Keratinocyte (primary cell): Measurements from ENCODE around the gene CLDND1. TPM values are rescaled to one million over a fixed set of nuclear protein-coding genes. Genes with fewer than 3 reads are reported as not detected.

Experiments used
- DNase-seq: peaks from one replicate; pipeline ENCODE4 v3.0.0-alpha.2; 2011; ENCODE audit warnings: low read depth, missing footprints, low spot score
- FAIRE-seq: peaks from 2 replicates; lab custom pipeline; 2011; peaks lifted over from hg19 to GRCh38; lab: Jason Lieb, UNC
- H2AFZ ChIP-seq: 2 replicates; pipeline ENCODE4 v1.6.0; 2012; ENCODE audit warnings: low read length, control low read depth, inconsistent platforms; ENCODE audit not compliant: control insufficient read depth
- H3K27ac ChIP-seq: 2 replicates; pipeline ENCODE4 v1.5.1; 2011; ENCODE audit warnings: low read length; ENCODE audit not compliant: control insufficient read depth, insufficient read depth
- H3K27me3 ChIP-seq: 3 replicates; pipeline ENCODE4 v1.6.0; 2011; ENCODE audit warnings: low read length; ENCODE audit not compliant: control insufficient read depth, insufficient read depth; ENCODE audit errors: extremely low read depth
- H3K36me3 ChIP-seq, 2 experiments: 2 replicates in 1 of 2; 3 replicates in 1 of 2; pipeline ENCODE4 v1.5.1; 2011; ENCODE audit warnings: low read length in 2 of 2, mild to moderate bottlenecking in 1 of 2; ENCODE audit not compliant: control insufficient read depth in 2 of 2, insufficient read depth in 2 of 2; ENCODE audit errors: extremely low read depth in 1 of 2
- H3K4me1 ChIP-seq: 3 replicates; pipeline ENCODE4 v1.5.1; 2011; ENCODE audit warnings: low read length; ENCODE audit not compliant: control insufficient read depth, insufficient read depth; ENCODE audit errors: extremely low read depth
- H3K4me2 ChIP-seq: 3 replicates; pipeline ENCODE4 v1.6.0; 2011; ENCODE audit warnings: low read depth, low read length; ENCODE audit not compliant: control insufficient read depth, insufficient read depth; ENCODE audit errors: extremely low read depth
- H3K4me3 ChIP-seq, 3 experiments: fragments of 200-600 bp in 1 of 3; sonication (generic) in 1 of 3; 2 replicates in 2 of 3; 3 replicates in 1 of 3; pipeline ENCODE4 v1.5.1; 2011 to 2016; ENCODE audit warnings: low read length in 3 of 3, mild to moderate bottlenecking in 3 of 3, control low read depth in 2 of 3, inconsistent platforms in 1 of 3, low read depth in 1 of 3, mixed read lengths in 1 of 3, mixed run types in 1 of 3, moderate library complexity in 1 of 3; ENCODE audit not compliant: control insufficient read depth in 2 of 3, insufficient read depth in 2 of 3; ENCODE audit errors: extremely low read depth in 1 of 3
- H3K79me2 ChIP-seq: 2 replicates; pipeline ENCODE4 v1.6.0; 2012; ENCODE audit warnings: low read length; ENCODE audit not compliant: control insufficient read depth, insufficient read depth
- H3K9ac ChIP-seq: 3 replicates; pipeline ENCODE4 v1.6.0; 2011; ENCODE audit warnings: low read length; ENCODE audit not compliant: control insufficient read depth, insufficient read depth; ENCODE audit errors: extremely low read depth
- H3K9me1 ChIP-seq: 3 replicates; pipeline ENCODE4 v1.6.0; 2011; ENCODE audit warnings: low read length; ENCODE audit not compliant: control insufficient read depth, insufficient read depth; ENCODE audit errors: extremely low read depth
- H3K9me3 ChIP-seq: 2 replicates; pipeline ENCODE4 v1.5.1; 2012; ENCODE audit warnings: low read depth, low read length; ENCODE audit not compliant: control insufficient read depth
- H4K20me1 ChIP-seq: 3 replicates; pipeline ENCODE4 v1.6.0; 2011; ENCODE audit warnings: low read length; ENCODE audit not compliant: control insufficient read depth, insufficient read depth; ENCODE audit errors: extremely low read depth
- CTCF ChIP-seq, 3 experiments: IDR thresholded peaks in 1 of 3; conservative IDR thresholded peaks in 1 of 3; optimal IDR thresholded peaks in 1 of 3; 2 replicates in 2 of 3; 3 replicates in 1 of 3; pipeline versions ENCODE3 to v1.5.1; 2011; ENCODE audit warnings: low read length in 3 of 3, mild to moderate bottlenecking in 3 of 3, moderate library complexity in 2 of 3, control low read depth in 1 of 3, inconsistent platforms in 1 of 3; ENCODE audit not compliant: insufficient read depth in 2 of 3; ENCODE audit errors: extremely low read depth in 1 of 3
- EZH2 ChIP-seq: IDR thresholded peaks from one replicate; pipeline ENCODE4 v1.6.1; 2012; ENCODE audit warnings: inconsistent platforms, mild to moderate bottlenecking, low read length, moderate library complexity
- dilution Hi-C: fragments of 300-500 bp; cut with MboI; formaldehyde crosslinking; loops from one replicate; pipeline ENCODE4 v1.7.0; 2020; ENCODE audit warnings: low sequenced_read_pairs; ENCODE audit not compliant: extremely low pct_ligation_motif_present
- polyA plus RNA-seq, 5 experiments: library from polyadenylated mRNA; depleted of rRNA in 3 of 5; stranded (reverse) in 3 of 5; stranded (forward) in 1 of 5; unstranded in 1 of 5; fragments of >200 nt; gene quantifications; 1 replicate in 1 of 5; 2 replicates in 3 of 5; 3 replicates in 1 of 5; pipeline versions ENCODE4 v1.2.1 to v1.2.3, GENCODE V29; 2011 to 2012; ENCODE audit warnings: missing spikeins in 2 of 5, low read depth in 1 of 5, low replicate concordance in 1 of 5

The CLDND1 gene
- polyA plus RNA-seq, 1 donor (not counting 4 experiments of a cell fraction or from before 2014, with no cell fraction given), result 137 TPM

- TF ChIP-seq CTCF (optimal IDR thresholded peaks at IDR 0.05 in 1 of 3, IDR thresholded peaks at IDR 0.05 in 1 of 3, conservative IDR thresholded peaks at IDR 0.05 in 1 of 3; ENCODE audit: extremely low read depth in 1 of 3, insufficient read depth in 2 of 3, low read length in 3 of 3), result no peak
- TF ChIP-seq EZH2, result no peak
- H3K4me3 ChIP-seq, result no peak overlapping the region
- no peak overlapping the region for H3K9ac ChIP-seq
- dilution Hi-C loops, result no loop called here
- no peaks in the 10 kb centered on the region for H3K27me3 ChIP-seq
- H3K27ac ChIP-seq, result no peak overlapping the region
- no peaks in the 10 kb centered on the region for H3K36me3 ChIP-seq
- H3K4me1 ChIP-seq, result peaks cover 2% of the 10 kb centered on the region
- no peak for DNase-seq
- H3K4me2 ChIP-seq, result no peak overlapping the region
- H4K20me1 ChIP-seq, result no peaks in the 10 kb centered on the region
- no peak overlapping the region for H2AFZ ChIP-seq
- FAIRE-seq, result no peak
- no peaks in the 10 kb centered on the region for H3K9me1 ChIP-seq
- no peaks in the 10 kb centered on the region for H3K9me3 ChIP-seq
- H3K79me2 ChIP-seq, result no peaks in the 10 kb centered on the region
These were observed 11.5 kb upstream of the CLDND1 start for GRCh38 chr3:98534168-98534567.

- FAIRE-seq, result no peak
- no peak overlapping the region for H3K27ac ChIP-seq
- H3K9me1 ChIP-seq, result no peaks in the 10 kb centered on the region
- H3K4me1 ChIP-seq, result no peaks in the 10 kb centered on the region
- no peak for DNase-seq
- no peaks in the 10 kb centered on the region for H4K20me1 ChIP-seq
- H3K79me2 ChIP-seq, result no peaks in the 10 kb centered on the region
- no peak overlapping the region for H3K4me3 ChIP-seq
- H3K9me3 ChIP-seq, result no peaks in the 10 kb centered on the region
- H3K9ac ChIP-seq, result no peak overlapping the region
- no peak for TF ChIP-seq EZH2
- TF ChIP-seq CTCF (optimal IDR thresholded peaks at IDR 0.05 in 1 of 3, IDR thresholded peaks at IDR 0.05 in 1 of 3, conservative IDR thresholded peaks at IDR 0.05 in 1 of 3; ENCODE audit: extremely low read depth in 1 of 3, insufficient read depth in 2 of 3, low read length in 3 of 3), result no peak
- no peak overlapping the region for H3K4me2 ChIP-seq
- H2AFZ ChIP-seq, result no peak overlapping the region
- dilution Hi-C loops, result no loop called here
- H3K36me3 ChIP-seq, result no peaks in the 10 kb centered on the region
- no peaks in the 10 kb centered on the region for H3K27me3 ChIP-seq
These were observed 10.2 kb upstream of the CLDND1 start for GRCh38 chr3:98532709-98533571.
